ENCODE data around the gene C8B. TPM values are rescaled to one million over a fixed set of nuclear protein-coding genes. Genes with fewer than 3 reads are reported as not detected.

The C8B gene
- total RNA-seq, 2 experiments from 2014 or later = not detected

GRCh38 chr1:56979986-56980755 lies 14.4 kb upstream of the C8B start:
- peaks cover 5% of the 10 kb centered on the region for H3K27me3 Mint-ChIP-seq
- H3K4me3 Mint-ChIP-seq = no peak overlapping the region
- H3K27ac Mint-ChIP-seq = no peak overlapping the region
- no peaks in the 10 kb centered on the region for H3K36me3 Mint-ChIP-seq
- no peaks in the 10 kb centered on the region for H3K9me3 Mint-ChIP-seq
- no peak for DNase-seq
- no peaks in the 10 kb centered on the region for H3K4me1 Mint-ChIP-seq

- Mint-ChIP-seq H3K27ac (no peak overlapping the region), H3K4me1 (no peaks in the 10 kb centered on the region), H3K9me3 (no peaks in the 10 kb centered on the region), H3K27me3 (peaks cover 5% of the 10 kb centered on the region), H3K4me3 (no peak overlapping the region), H3K36me3 (no peaks in the 10 kb centered on the region)
- no peak for DNase-seq
Observed at GRCh38 chr1:56978819-56979218, 13.0 kb upstream of the C8B start.

- no peaks in the 10 kb centered on the region for H3K36me3 Mint-ChIP-seq
- H3K27ac Mint-ChIP-seq = no peak overlapping the region
- H3K4me3 Mint-ChIP-seq = no peak overlapping the region
- no peak for DNase-seq
- H3K27me3 Mint-ChIP-seq = peaks cover 5% of the 10 kb centered on the region
- H3K9me3 Mint-ChIP-seq = no peaks in the 10 kb centered on the region
- no peaks in the 10 kb centered on the region for H3K4me1 Mint-ChIP-seq
Observed at GRCh38 chr1:56977910-56978309, 12.1 kb upstream of the C8B start.

- Mint-ChIP-seq H3K27me3 (no peaks in the 10 kb centered on the region), H3K9me3 (no peaks in the 10 kb centered on the region), H3K4me3 (no peak overlapping the region), H3K27ac (no peak overlapping the region), H3K36me3 (no peaks in the 10 kb centered on the region), H3K4me1 (no peaks in the 10 kb centered on the region)
- no peak for DNase-seq
Observed at GRCh38 chr1:56975446-56975845, 9.6 kb upstream of the C8B start.

- H3K27me3 Mint-ChIP-seq = no peaks in the 10 kb centered on the region
- no peak overlapping the region for H3K4me3 Mint-ChIP-seq
- DNase-seq = no peak
- no peaks in the 10 kb centered on the region for H3K9me3 Mint-ChIP-seq
- H3K4me1 Mint-ChIP-seq = no peaks in the 10 kb centered on the region
- H3K27ac Mint-ChIP-seq = no peak overlapping the region
- H3K36me3 Mint-ChIP-seq = no peaks in the 10 kb centered on the region
Observed at GRCh38 chr1:56973923-56974742, 8.3 kb upstream of the C8B start.

- Mint-ChIP-seq H3K4me3 (no peak overlapping the region), H3K27me3 (no peaks in the 10 kb centered on the region), H3K36me3 (no peaks in the 10 kb centered on the region), H3K9me3 (no peaks in the 10 kb centered on the region), H3K4me1 (no peaks in the 10 kb centered on the region), H3K27ac (no peak overlapping the region)
- no peak for DNase-seq
Observed at GRCh38 chr1:56972976-56973375, 7.2 kb upstream of the C8B start.

GRCh38 chr1:56970280-56970679 lies 4.5 kb upstream of the C8B start:
- DNase-seq = no peak
- H3K4me3 Mint-ChIP-seq = no peak overlapping the region
- no peaks in the 10 kb centered on the region for H3K36me3 Mint-ChIP-seq
- H3K4me1 Mint-ChIP-seq = no peaks in the 10 kb centered on the region
- no peak overlapping the region for H3K27ac Mint-ChIP-seq
- H3K9me3 Mint-ChIP-seq = no peaks in the 10 kb centered on the region
- no peaks in the 10 kb centered on the region for H3K27me3 Mint-ChIP-seq

GRCh38 chr1:56968878-56969495 lies 3.2 kb upstream of the C8B start:
- no peaks in the 10 kb centered on the region for H3K27me3 Mint-ChIP-seq
- no peak overlapping the region for H3K4me3 Mint-ChIP-seq
- no peaks in the 10 kb centered on the region for H3K4me1 Mint-ChIP-seq
- DNase-seq = no peak
- H3K9me3 Mint-ChIP-seq = no peaks in the 10 kb centered on the region
- H3K27ac Mint-ChIP-seq = no peak overlapping the region
- H3K36me3 Mint-ChIP-seq = no peaks in the 10 kb centered on the region

GRCh38 chr1:56967900-56968832 lies 2.4 kb upstream of the C8B start:
- Mint-ChIP-seq H3K27me3 (no peaks in the 10 kb centered on the region), H3K36me3 (no peaks in the 10 kb centered on the region), H3K27ac (no peak overlapping the region), H3K9me3 (no peaks in the 10 kb centered on the region), H3K4me1 (no peaks in the 10 kb centered on the region), H3K4me3 (no peak overlapping the region)
- DNase-seq = peak; percentile 7

GRCh38 chr1:56967355-56967754 lies 1.5 kb upstream of the C8B start:
- no peaks in the 10 kb centered on the region for H3K9me3 Mint-ChIP-seq
- no peaks in the 10 kb centered on the region for H3K36me3 Mint-ChIP-seq
- no peaks in the 10 kb centered on the region for H3K4me1 Mint-ChIP-seq
- peaks cover 3% of the 10 kb centered on the region for H3K27me3 Mint-ChIP-seq
- DNase-seq = no peak
- H3K4me3 Mint-ChIP-seq = no peak overlapping the region
- H3K27ac Mint-ChIP-seq = no peak overlapping the region

- H3K36me3 Mint-ChIP-seq = no peaks in the 10 kb centered on the region
- H3K27ac Mint-ChIP-seq = no peak overlapping the region
- no peak overlapping the region for H3K4me3 Mint-ChIP-seq
- no peak for DNase-seq
- H3K9me3 Mint-ChIP-seq = no peaks in the 10 kb centered on the region
- H3K4me1 Mint-ChIP-seq = no peaks in the 10 kb centered on the region
- H3K27me3 Mint-ChIP-seq = peaks cover 3% of the 10 kb centered on the region
Observed at GRCh38 chr1:56966698-56966999, 834 bp upstream of the C8B start.

- H3K27me3 Mint-ChIP-seq = peaks cover 3% of the 10 kb centered on the region
- H3K4me3 Mint-ChIP-seq = no peak overlapping the region
- no peak overlapping the region for H3K27ac Mint-ChIP-seq
- no peaks in the 10 kb centered on the region for H3K36me3 Mint-ChIP-seq
- no peak for DNase-seq
- H3K9me3 Mint-ChIP-seq = no peaks in the 10 kb centered on the region
- no peaks in the 10 kb centered on the region for H3K4me1 Mint-ChIP-seq
Observed at GRCh38 chr1:56965191-56965590, 624 bp downstream of the C8B start.

- no peak overlapping the region for H3K4me3 Mint-ChIP-seq
- no peak for DNase-seq
- no peaks in the 10 kb centered on the region for H3K4me1 Mint-ChIP-seq
- H3K27me3 Mint-ChIP-seq = peaks cover 3% of the 10 kb centered on the region
- no peaks in the 10 kb centered on the region for H3K36me3 Mint-ChIP-seq
- no peaks in the 10 kb centered on the region for H3K9me3 Mint-ChIP-seq
- H3K27ac Mint-ChIP-seq = no peak overlapping the region
Observed at GRCh38 chr1:56964349-56965017, 1.3 kb downstream of the C8B start.

GRCh38 chr1:56963667-56964066 lies 2.1 kb downstream of the C8B start:
- Mint-ChIP-seq H3K9me3 (no peaks in the 10 kb centered on the region), H3K36me3 (no peaks in the 10 kb centered on the region), H3K27ac (no peak overlapping the region), H3K4me1 (no peaks in the 10 kb centered on the region), H3K27me3 (peaks cover 3% of the 10 kb centered on the region), H3K4me3 (no peak overlapping the region)
- no peak for DNase-seq
